Mucosa of gallbladder (tissue), 1 donor: ENCODE data around the gene ZC3H18. TPM values are rescaled to one million over a fixed set of nuclear protein-coding genes. Genes with fewer than 3 reads are reported as not detected.
"Not testable (repeated sequence)": the region's sequence is repeated elsewhere in the genome, so short reads cannot be mapped to it uniquely, and the experiment has no call there.

ENCODE experiments used
- DNase-seq: peaks from one replicate; pipeline ENCODE4 v3.0.0-alpha.2; 2020; ENCODE audit warnings: low spot score
- total RNA-seq: library from RNA; stranded (reverse); gene quantifications from one replicate; pipeline ENCODE4 v1.2.1, GENCODE V29; 2021
- donor health status: DM: no; HTN: no; CAD: no.

ZC3H18 gene
- total RNA-seq, 1 donor from 2014 or later, result 43.4 TPM

GRCh38 chr16:88605186-88606147 lies 35.3 kb downstream of the ZC3H18 start:
- DNase-seq, result no peak

- DNase-seq, result no peak
These were observed 36.0 kb downstream of the ZC3H18 start for GRCh38 chr16:88606148-88606757.

- DNase-seq, result no peak
These were observed 37.9 kb downstream of the ZC3H18 start for GRCh38 chr16:88608076-88608475.

GRCh38 chr16:88609426-88609825 lies 39.2 kb downstream of the ZC3H18 start:
- DNase-seq, result not testable (repeated sequence)

GRCh38 chr16:88610080-88610479 lies 39.9 kb downstream of the ZC3H18 start:
- DNase-seq, result no peak

GRCh38 chr16:88610909-88611812 lies 41.0 kb downstream of the ZC3H18 start:
- no peak for DNase-seq

- DNase-seq, result no peak
These were observed 43.1 kb downstream of the ZC3H18 start for GRCh38 chr16:88613293-88613692.

GRCh38 chr16:88613911-88614817 lies 44.0 kb downstream of the ZC3H18 start:
- no peak for DNase-seq

- no peak for DNase-seq
These were observed 44.8 kb downstream of the ZC3H18 start for GRCh38 chr16:88614818-88615580.

GRCh38 chr16:88616320-88616719 lies 46.1 kb downstream of the ZC3H18 start:
- peak; percentile 90 for DNase-seq

GRCh38 chr16:88616736-88617135 lies 46.5 kb downstream of the ZC3H18 start:
- DNase-seq, result no peak

GRCh38 chr16:88617268-88618031 lies 47.2 kb downstream of the ZC3H18 start:
- DNase-seq, result no peak

GRCh38 chr16:88618182-88618955 lies 48.2 kb downstream of the ZC3H18 start:
- DNase-seq, result no peak

GRCh38 chr16:88618956-88619667 lies 48.9 kb downstream of the ZC3H18 start:
- no peak for DNase-seq

GRCh38 chr16:88619859-88620815 lies 49.9 kb downstream of the ZC3H18 start:
- peak; percentile 56 for DNase-seq

- DNase-seq, result no peak
These were observed 51.9 kb downstream of the ZC3H18 start for GRCh38 chr16:88622125-88622524.

GRCh38 chr16:88622866-88623265 lies 52.7 kb downstream of the ZC3H18 start:
- DNase-seq, result no peak
